MCF 10A (cell line): ENCODE results near the gene C4orf51. TPM values are rescaled to one million over a fixed set of nuclear protein-coding genes. Genes with fewer than 3 reads are reported as not detected.

Source experiments
- BruUV-seq: library from RNA; stranded (reverse); fragments of 400-500 nt; replicated peaks from 2 replicates; lab custom pipeline; 2021; lab: Mats Ljungman, UMichigan
- CTCF ChIA-PET: fragments of 300-600 bp; sonication (Branson Sonifier 250); formaldehyde crosslinking; extraction: SDS; loops from one replicate; lab custom pipeline; 2021; ENCODE audit warnings: antibody characterized with exemption, inconsistent platforms; lab: Yijun Ruan, JAX
- POLR2A ChIA-PET: fragments of 300-600, 350-650 bp; sonication (Branson Sonifier 250); formaldehyde crosslinking; extraction: SDS; loops from one replicate; lab custom pipeline; 2020; ENCODE audit warnings: antibody characterized with exemption, inconsistent platforms; lab: Yijun Ruan, JAX
- DNase-seq: peaks from one replicate; pipeline ENCODE4 v3.0.0-alpha.2; 2018; ENCODE audit not compliant: unreplicated experiment
- H3K27ac Mint-ChIP-seq: one replicate; pipeline ENCODE4 v1.8.0; 2022; ENCODE audit warnings: mild to moderate bottlenecking, low read depth, mixed read lengths; ENCODE audit not compliant: unreplicated experiment
- H3K27me3 Mint-ChIP-seq: one replicate; pipeline ENCODE4 v1.8.0; 2022; ENCODE audit warnings: mixed read lengths; ENCODE audit not compliant: insufficient read depth, unreplicated experiment
- H3K36me3 Mint-ChIP-seq: one replicate; pipeline ENCODE4 v1.8.0; 2022; ENCODE audit warnings: mild to moderate bottlenecking, moderate library complexity, mixed read lengths; ENCODE audit not compliant: insufficient read depth, unreplicated experiment
- H3K4me1 Mint-ChIP-seq: one replicate; pipeline ENCODE4 v1.8.0; 2022; ENCODE audit warnings: mixed read lengths; ENCODE audit not compliant: insufficient read depth, unreplicated experiment
- H3K4me3 Mint-ChIP-seq: one replicate; pipeline ENCODE4 v1.8.0; 2022; ENCODE audit warnings: mild to moderate bottlenecking, moderate library complexity, mixed read lengths; ENCODE audit not compliant: unreplicated experiment
- H3K9me3 Mint-ChIP-seq: one replicate; pipeline ENCODE4 v1.8.0; 2022; ENCODE audit warnings: mixed read lengths; ENCODE audit not compliant: unreplicated experiment
- CTCF ChIP-seq: fragments of 200-600 bp; IDR thresholded peaks from one replicate; pipeline ENCODE4 v1.8.0; 2022; ENCODE audit warnings: antibody characterized with exemption, mild to moderate bottlenecking; ENCODE audit not compliant: unreplicated experiment
- intact Hi-C: fragments of 100-400 bp; cut with micrococcal nuclease; formaldehyde crosslinking; loops from 2 replicates; pipeline ENCODE4 v1.14.1; 2022
- total RNA-seq: library from RNA; stranded (reverse); gene quantifications from 2 replicates; pipeline ENCODE4 v1.2.3, GENCODE V29; 2022

C4orf51 gene
- total RNA-seq, 1 experiment from 2014 or later: not detected

DNA sequence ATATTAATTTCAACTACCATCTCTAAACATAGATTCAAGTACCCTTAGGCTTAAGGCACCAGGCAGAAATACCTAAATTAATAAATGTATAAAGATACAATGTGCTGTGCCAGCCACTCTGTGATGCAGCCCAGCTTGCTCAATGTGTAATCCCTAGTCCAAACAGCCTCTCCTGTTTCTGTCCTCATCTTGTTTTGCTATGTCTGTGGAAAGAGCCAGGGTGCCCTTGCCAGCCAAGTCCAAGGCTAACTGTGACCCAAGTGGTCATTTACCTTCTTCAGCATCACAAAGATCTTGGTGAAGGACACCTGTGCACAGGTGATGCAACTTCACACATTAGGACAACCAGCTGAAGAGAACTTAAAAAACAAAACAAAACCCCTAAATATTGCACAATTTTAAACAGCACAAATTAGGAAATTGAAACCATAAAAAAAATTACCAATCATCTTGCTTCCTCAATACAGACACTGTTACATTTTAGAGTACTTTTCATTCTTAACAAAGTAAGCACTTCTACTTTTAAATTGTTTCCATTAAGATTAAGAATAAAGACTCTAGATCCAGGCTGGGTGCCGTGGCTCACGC lies 89.6 kb downstream of the C4orf51 start:
- Mint-ChIP-seq H3K4me3 (no peak overlapping the region), H3K27ac (no peak overlapping the region), H3K36me3 (peaks cover 26% of the 10 kb centered on the region), H3K4me1 (no peaks in the 10 kb centered on the region), H3K27me3 (no peaks in the 10 kb centered on the region), H3K9me3 (no peaks in the 10 kb centered on the region)
- ChIA-PET POLR2A (interaction anchor here (0.5 to 0.7 kb wide), 2 partner anchors 254 to 378 kb away, joined by 3 read pairs; no protein-coding TSS in a partner anchor), CTCF (no interaction called here)
- intact Hi-C loops: no loop called here
- no peak for TF ChIP-seq CTCF
- no TSS peak for BruUV-seq
- DNase-seq: no peak

DNA sequence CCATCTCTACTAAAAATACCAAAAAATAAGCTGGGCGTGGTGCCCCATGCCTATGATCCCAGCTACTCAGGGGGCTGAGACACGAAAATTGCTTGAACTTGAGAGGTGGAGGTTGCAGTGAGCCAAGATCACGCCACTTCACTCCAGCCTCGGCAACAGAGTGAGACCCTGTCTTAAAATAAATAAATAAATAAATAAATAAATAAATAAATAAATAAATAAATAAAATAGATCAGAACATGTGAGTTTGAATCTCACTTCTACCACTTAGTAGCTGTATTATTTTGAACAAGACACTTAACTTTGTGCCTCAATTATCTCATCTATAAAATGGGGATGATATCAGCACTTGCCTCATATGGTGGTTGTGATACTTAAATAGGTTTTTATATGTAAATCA lies 90.2 kb downstream of the C4orf51 start:
- H3K27me3 Mint-ChIP-seq: no peaks in the 10 kb centered on the region
- no peaks in the 10 kb centered on the region for H3K9me3 Mint-ChIP-seq
- no TSS peak for BruUV-seq
- ChIA-PET POLR2A (no interaction called here), CTCF (interaction anchor here (0.9 kb wide), 2 partner anchors 18 to 28 kb away, joined by 3 read pairs; no protein-coding TSS in a partner anchor)
- no peaks in the 10 kb centered on the region for H3K4me1 Mint-ChIP-seq
- intact Hi-C loops: no loop called here
- H3K4me3 Mint-ChIP-seq: no peak overlapping the region
- no peak overlapping the region for H3K27ac Mint-ChIP-seq
- no peak for TF ChIP-seq CTCF
- DNase-seq: no peak
- peaks cover 22% of the 10 kb centered on the region for H3K36me3 Mint-ChIP-seq

DNA sequence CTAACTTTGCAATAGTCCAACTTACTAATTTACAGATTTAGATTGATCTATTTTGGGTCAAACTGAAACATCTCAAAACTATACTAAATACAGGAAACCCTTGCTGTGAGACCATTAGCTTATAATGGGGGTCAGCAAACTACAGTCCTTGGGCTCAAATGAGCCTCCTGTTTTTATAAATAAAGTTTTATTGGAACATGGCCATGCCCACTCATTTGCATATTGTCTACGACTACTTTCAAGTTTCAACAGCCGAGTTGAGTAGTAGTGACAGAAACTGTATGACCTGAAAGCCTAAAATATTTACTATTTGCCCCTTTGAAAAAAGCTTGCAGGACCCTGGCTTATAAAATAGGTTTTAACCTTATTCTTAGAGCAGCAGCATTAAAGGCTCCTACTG lies 92.4 kb downstream of the C4orf51 start:
- H3K4me3 Mint-ChIP-seq: no peak overlapping the region
- BruUV-seq: no TSS peak
- H3K4me1 Mint-ChIP-seq: no peaks in the 10 kb centered on the region
- POLR2A ChIA-PET: no interaction called here
- CTCF ChIA-PET: interaction anchor here (0.7 to 1.0 kb wide), 2 partner anchors 18 to 50 kb away, joined by 3 to 5 read pairs; no protein-coding TSS in a partner anchor
- TF ChIP-seq CTCF: no peak
- no peaks in the 10 kb centered on the region for H3K9me3 Mint-ChIP-seq
- H3K36me3 Mint-ChIP-seq: peaks cover 28% of the 10 kb centered on the region
- no peaks in the 10 kb centered on the region for H3K27me3 Mint-ChIP-seq
- H3K27ac Mint-ChIP-seq: no peak overlapping the region
- DNase-seq: no peak
- intact Hi-C loops: no loop called here

DNA sequence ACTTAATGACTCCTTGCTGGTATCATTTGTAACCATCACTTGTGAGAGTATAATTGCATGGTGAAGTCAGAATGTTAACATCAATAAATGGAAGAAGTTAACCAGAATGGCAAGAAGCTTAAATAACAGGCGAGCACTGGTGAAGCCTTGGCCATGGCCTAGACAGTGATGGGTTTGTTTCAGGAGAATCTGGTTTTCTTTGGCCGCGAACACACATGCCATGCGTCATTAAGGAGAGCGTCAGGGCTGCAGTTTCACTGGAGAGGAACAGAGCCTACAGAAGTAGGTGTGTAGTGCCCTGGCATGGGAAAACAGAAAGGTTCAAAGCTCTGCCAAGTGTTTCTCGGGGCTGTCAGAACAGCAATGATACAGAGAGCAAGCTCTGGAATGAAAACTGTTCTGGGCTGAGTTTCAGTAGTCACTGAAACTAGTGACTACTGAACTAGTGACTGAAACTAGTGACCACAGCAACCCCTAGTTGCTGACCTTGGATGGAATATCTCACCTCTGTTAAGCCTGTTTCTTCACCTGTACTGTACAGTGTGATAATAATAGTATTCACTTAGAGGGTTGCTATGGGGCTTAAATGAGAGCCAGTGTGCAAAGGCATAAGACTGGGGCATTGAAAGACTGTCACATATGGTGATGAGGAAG lies 93.8 kb downstream of the C4orf51 start:
- no peak overlapping the region for H3K4me3 Mint-ChIP-seq
- no peaks in the 10 kb centered on the region for H3K4me1 Mint-ChIP-seq
- DNase-seq: no peak
- no peaks in the 10 kb centered on the region for H3K27me3 Mint-ChIP-seq
- POLR2A ChIA-PET: interaction anchor here (0.5 to 0.8 kb wide), 2 partner anchors 12 to 164 kb away, joined by 3 read pairs; no protein-coding TSS in a partner anchor
- no peak for TF ChIP-seq CTCF
- no TSS peak for BruUV-seq
- intact Hi-C loops: no loop called here
- no peaks in the 10 kb centered on the region for H3K9me3 Mint-ChIP-seq
- no peak overlapping the region for H3K27ac Mint-ChIP-seq
- CTCF ChIA-PET: interaction anchor here (0.6 to 1.0 kb wide), 3 partner anchors 116 to 322 kb away, joined by 3 to 4 read pairs (median 3); no protein-coding TSS in a partner anchor
- H3K36me3 Mint-ChIP-seq: peaks cover 28% of the 10 kb centered on the region
